Fibroblast of lung (primary cell): ENCODE measurements around the gene DAB1. TPM values are rescaled to one million over a fixed set of nuclear protein-coding genes. Genes with fewer than 3 reads are reported as not detected.

Experiments
- DNase-seq, 2 donors: peaks; one replicate each; pipeline versions ENCODE4 v3.0.0 to v3.0.0-alpha.2; 2010; ENCODE audit warnings: low read depth in 2 of 2
- H2AFZ ChIP-seq: 2 replicates; pipeline ENCODE4 v1.5.1; 2012; ENCODE audit warnings: low read length, control low read depth, inconsistent platforms
- H3K27ac ChIP-seq: 2 replicates; pipeline ENCODE4 v1.5.1; 2011; ENCODE audit warnings: low read length, control low read depth; ENCODE audit not compliant: insufficient read depth
- H3K27me3 ChIP-seq: 2 replicates; pipeline ENCODE4 v1.5.1; 2011; ENCODE audit warnings: mild to moderate bottlenecking, low read length; ENCODE audit not compliant: control insufficient read depth, insufficient read depth
- H3K36me3 ChIP-seq: 2 replicates; pipeline ENCODE4 v1.5.1; 2011; ENCODE audit warnings: low read length; ENCODE audit not compliant: control insufficient read depth, insufficient read depth
- H3K4me1 ChIP-seq: 2 replicates; pipeline ENCODE4 v1.5.1; 2011; ENCODE audit warnings: low read length; ENCODE audit not compliant: control insufficient read depth, insufficient read depth; ENCODE audit errors: extremely low read depth
- H3K4me2 ChIP-seq: 2 replicates; pipeline ENCODE4 v1.5.1; 2011; ENCODE audit warnings: low read length, control low read depth; ENCODE audit not compliant: insufficient read depth; ENCODE audit errors: extremely low read depth
- H3K4me3 ChIP-seq, 4 experiments: fragments of 200-600 bp in 1 of 4; sonication (generic) in 1 of 4; replicated peaks in 1 of 4; 2 replicates each; pipeline ENCODE4 v1.5.1; 2011 to 2016; ENCODE audit warnings: low read length in 4 of 4, low read depth in 3 of 4, mild to moderate bottlenecking in 3 of 4, control low read depth in 2 of 4, inconsistent platforms in 1 of 4, mixed read lengths in 1 of 4; ENCODE audit not compliant: insufficient read depth in 1 of 4; ENCODE audit errors: control extremely low read depth in 1 of 4
- H3K79me2 ChIP-seq: 2 replicates; pipeline ENCODE4 v1.5.1; 2012; ENCODE audit warnings: mild to moderate bottlenecking, low read length, inconsistent platforms; ENCODE audit not compliant: control insufficient read depth, insufficient read depth
- H3K9ac ChIP-seq: 2 replicates; pipeline ENCODE4 v1.5.1; 2011; ENCODE audit warnings: mild to moderate bottlenecking, low read length, control low read depth; ENCODE audit not compliant: insufficient read depth
- H3K9me3 ChIP-seq: 2 replicates; pipeline ENCODE4 v1.5.1; 2012; ENCODE audit warnings: low read depth, low read length; ENCODE audit not compliant: control insufficient read depth, insufficient read depth
- H4K20me1 ChIP-seq: 2 replicates; pipeline ENCODE4 v1.5.1; 2011; ENCODE audit warnings: low read length; ENCODE audit not compliant: control insufficient read depth, insufficient read depth; ENCODE audit errors: extremely low read depth
- EZH2 ChIP-seq: IDR thresholded peaks from 2 replicates; pipeline ENCODE4 v1.5.1; 2012; ENCODE audit warnings: low read length, control low read depth, mild to moderate bottlenecking; ENCODE audit errors: missing control alignments
- polyA plus RNA-seq, 2 donors: library from polyadenylated mRNA; depleted of rRNA in 1 of 2; stranded (reverse) in 1 of 2; unstranded in 1 of 2; fragments of >200 nt; gene quantifications; 2 replicates each; pipeline ENCODE4 v1.2.1, GENCODE V29; 2011 to 2012; ENCODE audit warnings: missing spikeins in 1 of 2
- total RNA-seq: library from RNA; depleted of rRNA; stranded (reverse); fragments of >200 nt; gene quantifications from 2 replicates; pipeline ENCODE4 v1.2.1, GENCODE V29; 2014
- TF ChIP-seq, protein P1 (sequence below), 2 donors: IDR thresholded peaks in 1 of 2; conservative IDR thresholded peaks in 1 of 2; 1 replicate in 1 of 2; 2 replicates in 1 of 2; pipeline ENCODE4 v1.5.1; 2011 to 2012; ENCODE audit warnings: low read length in 2 of 2, control low read depth in 1 of 2, inconsistent platforms in 1 of 2, low read depth in 1 of 2, mild to moderate bottlenecking in 1 of 2

DAB1 gene
- total and polyA plus RNA-seq, 2 donors (not counting 1 experiment from before 2014, with no cell fraction given): 0.17 to 2.0 TPM

GRCh38 chr1:57007948-57008347, 415.9 kb downstream of the DAB1 start:
- DNase-seq: no peak
- Histone ChIP-seq H3K36me3 (no peaks in the 10 kb centered on the region), H3K27me3 (no peaks in the 10 kb centered on the region), H3K4me3 (no peak overlapping the region), H3K9me3 (no peaks in the 10 kb centered on the region), H3K79me2 (no peaks in the 10 kb centered on the region), H3K4me1 (no peaks in the 10 kb centered on the region), H3K9ac (no peak overlapping the region), H3K4me2 (no peak overlapping the region), H3K27ac (no peak overlapping the region), H4K20me1 (no peaks in the 10 kb centered on the region), H2AFZ (no peak overlapping the region)
- no peak for TF ChIP-seq EZH2
- TF ChIP-seq, protein P1, sequence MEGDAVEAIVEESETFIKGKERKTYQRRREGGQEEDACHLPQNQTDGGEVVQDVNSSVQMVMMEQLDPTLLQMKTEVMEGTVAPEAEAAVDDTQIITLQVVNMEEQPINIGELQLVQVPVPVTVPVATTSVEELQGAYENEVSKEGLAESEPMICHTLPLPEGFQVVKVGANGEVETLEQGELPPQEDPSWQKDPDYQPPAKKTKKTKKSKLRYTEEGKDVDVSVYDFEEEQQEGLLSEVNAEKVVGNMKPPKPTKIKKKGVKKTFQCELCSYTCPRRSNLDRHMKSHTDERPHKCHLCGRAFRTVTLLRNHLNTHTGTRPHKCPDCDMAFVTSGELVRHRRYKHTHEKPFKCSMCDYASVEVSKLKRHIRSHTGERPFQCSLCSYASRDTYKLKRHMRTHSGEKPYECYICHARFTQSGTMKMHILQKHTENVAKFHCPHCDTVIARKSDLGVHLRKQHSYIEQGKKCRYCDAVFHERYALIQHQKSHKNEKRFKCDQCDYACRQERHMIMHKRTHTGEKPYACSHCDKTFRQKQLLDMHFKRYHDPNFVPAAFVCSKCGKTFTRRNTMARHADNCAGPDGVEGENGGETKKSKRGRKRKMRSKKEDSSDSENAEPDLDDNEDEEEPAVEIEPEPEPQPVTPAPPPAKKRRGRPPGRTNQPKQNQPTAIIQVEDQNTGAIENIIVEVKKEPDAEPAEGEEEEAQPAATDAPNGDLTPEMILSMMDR (conservative IDR thresholded peaks at IDR 0.05 in 1 of 2, IDR thresholded peaks at IDR 0.05 in 1 of 2; ENCODE audit: low read depth in 1 of 2, low read length in 2 of 2): no peak

DNA sequence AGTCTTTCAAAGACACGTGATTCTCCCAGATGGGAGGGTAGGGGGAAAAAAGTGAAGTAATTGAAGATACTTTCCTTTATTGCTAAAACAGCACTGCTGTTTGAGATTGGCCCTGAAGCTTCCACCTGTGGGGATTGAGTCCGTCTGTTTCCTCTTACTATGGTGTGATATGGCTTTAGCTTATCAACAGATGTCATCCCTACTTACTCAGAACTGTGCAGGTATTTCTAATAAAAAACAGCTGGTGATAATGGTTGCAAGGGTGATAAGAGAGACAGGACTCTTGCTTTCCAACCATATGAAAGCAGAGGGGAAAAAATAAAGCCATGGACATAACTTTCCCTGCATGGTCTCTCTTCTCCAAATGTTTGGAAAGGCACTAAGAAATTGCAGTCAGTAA, 416.4 kb downstream of the DAB1 start:
- TF ChIP-seq, protein P1 (conservative IDR thresholded peaks at IDR 0.05 in 1 of 2, IDR thresholded peaks at IDR 0.05 in 1 of 2; ENCODE audit: low read depth in 1 of 2, low read length in 2 of 2): no peak
- no peak for TF ChIP-seq EZH2
- Histone ChIP-seq H3K4me1 (no peaks in the 10 kb centered on the region), H4K20me1 (no peaks in the 10 kb centered on the region), H3K9me3 (no peaks in the 10 kb centered on the region), H3K9ac (no peak overlapping the region), H3K4me2 (no peak overlapping the region), H3K79me2 (no peaks in the 10 kb centered on the region), H3K27ac (no peak overlapping the region), H3K4me3 (no peak overlapping the region), H3K36me3 (no peaks in the 10 kb centered on the region), H2AFZ (no peak overlapping the region), H3K27me3 (no peaks in the 10 kb centered on the region)
- no peak for DNase-seq

- Histone ChIP-seq H3K27me3 (no peaks in the 10 kb centered on the region), H3K79me2 (no peaks in the 10 kb centered on the region), H2AFZ (no peak overlapping the region), H3K9ac (no peak overlapping the region), H3K4me2 (no peak overlapping the region), H3K36me3 (no peaks in the 10 kb centered on the region), H3K4me3 (no peak overlapping the region), H3K4me1 (no peaks in the 10 kb centered on the region), H4K20me1 (no peaks in the 10 kb centered on the region), H3K9me3 (no peaks in the 10 kb centered on the region), H3K27ac (no peak overlapping the region)
- TF ChIP-seq, protein P1 (conservative IDR thresholded peaks at IDR 0.05 in 1 of 2, IDR thresholded peaks at IDR 0.05 in 1 of 2; ENCODE audit: low read depth in 1 of 2, low read length in 2 of 2): no peak
- no peak for TF ChIP-seq EZH2
- DNase-seq: no peak
Measured at GRCh38 chr1:57003398-57004139, 420.3 kb downstream of the DAB1 start.
